GM12873 (cell line): Measurements from ENCODE around the gene TUBA4A.

Source experiments
- TF ChIP-seq, protein P1 (sequence below): IDR thresholded peaks from 2 replicates; pipeline ENCODE4 v1.5.1; 2012; ENCODE audit warnings: low read depth, mild to moderate bottlenecking, moderate library complexity, low read length, control low read depth; ENCODE audit not compliant: insufficient read depth; ENCODE audit errors: missing control alignments

The TUBA4A gene

GRCh38 chr2:219272995-219273394 is 19.3 kb upstream of the TUBA4A start:
- TF ChIP-seq, protein P1, sequence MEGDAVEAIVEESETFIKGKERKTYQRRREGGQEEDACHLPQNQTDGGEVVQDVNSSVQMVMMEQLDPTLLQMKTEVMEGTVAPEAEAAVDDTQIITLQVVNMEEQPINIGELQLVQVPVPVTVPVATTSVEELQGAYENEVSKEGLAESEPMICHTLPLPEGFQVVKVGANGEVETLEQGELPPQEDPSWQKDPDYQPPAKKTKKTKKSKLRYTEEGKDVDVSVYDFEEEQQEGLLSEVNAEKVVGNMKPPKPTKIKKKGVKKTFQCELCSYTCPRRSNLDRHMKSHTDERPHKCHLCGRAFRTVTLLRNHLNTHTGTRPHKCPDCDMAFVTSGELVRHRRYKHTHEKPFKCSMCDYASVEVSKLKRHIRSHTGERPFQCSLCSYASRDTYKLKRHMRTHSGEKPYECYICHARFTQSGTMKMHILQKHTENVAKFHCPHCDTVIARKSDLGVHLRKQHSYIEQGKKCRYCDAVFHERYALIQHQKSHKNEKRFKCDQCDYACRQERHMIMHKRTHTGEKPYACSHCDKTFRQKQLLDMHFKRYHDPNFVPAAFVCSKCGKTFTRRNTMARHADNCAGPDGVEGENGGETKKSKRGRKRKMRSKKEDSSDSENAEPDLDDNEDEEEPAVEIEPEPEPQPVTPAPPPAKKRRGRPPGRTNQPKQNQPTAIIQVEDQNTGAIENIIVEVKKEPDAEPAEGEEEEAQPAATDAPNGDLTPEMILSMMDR, result no peak

DNA sequence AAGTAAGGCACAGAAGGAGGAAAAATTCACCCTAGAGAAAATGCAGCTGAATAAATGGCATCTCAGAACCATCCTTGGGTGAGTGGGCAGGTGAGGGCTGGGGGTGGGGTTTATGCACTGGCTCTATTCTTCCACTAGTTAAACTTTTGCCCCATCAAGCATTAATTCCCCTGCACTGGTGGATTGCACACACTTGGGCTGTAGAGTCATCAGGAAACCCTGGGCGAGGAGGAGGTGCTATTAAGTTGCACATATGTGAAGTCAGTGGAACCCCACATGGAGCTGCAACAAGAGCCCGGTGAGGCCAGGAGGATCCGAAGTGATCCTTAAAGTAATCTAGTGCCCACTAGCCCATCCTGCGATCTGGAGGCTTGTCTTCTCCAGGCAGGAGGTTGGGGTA is 18.6 kb upstream of the TUBA4A start:
- TF ChIP-seq, protein P1, result no peak

GRCh38 chr2:219271021-219271420 is 17.3 kb upstream of the TUBA4A start:
- TF ChIP-seq, protein P1, result no peak

DNA sequence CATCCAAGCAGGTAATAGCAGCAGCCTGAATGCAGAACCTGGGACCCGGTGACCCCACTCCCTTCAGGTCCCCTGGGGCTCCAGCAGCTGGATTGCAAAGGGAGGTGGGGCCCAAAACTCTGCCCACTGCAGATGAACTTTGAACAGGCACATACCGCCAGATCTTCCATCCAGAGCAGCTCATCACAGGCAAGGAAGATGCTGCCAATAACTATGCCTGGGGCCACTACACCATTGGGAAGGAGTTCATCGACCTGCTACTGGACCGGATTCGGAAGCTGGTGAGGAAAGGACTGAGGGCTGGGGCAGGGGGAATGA is 16.3 kb upstream of the TUBA4A start:
- TF ChIP-seq, protein P1, result no peak

DNA sequence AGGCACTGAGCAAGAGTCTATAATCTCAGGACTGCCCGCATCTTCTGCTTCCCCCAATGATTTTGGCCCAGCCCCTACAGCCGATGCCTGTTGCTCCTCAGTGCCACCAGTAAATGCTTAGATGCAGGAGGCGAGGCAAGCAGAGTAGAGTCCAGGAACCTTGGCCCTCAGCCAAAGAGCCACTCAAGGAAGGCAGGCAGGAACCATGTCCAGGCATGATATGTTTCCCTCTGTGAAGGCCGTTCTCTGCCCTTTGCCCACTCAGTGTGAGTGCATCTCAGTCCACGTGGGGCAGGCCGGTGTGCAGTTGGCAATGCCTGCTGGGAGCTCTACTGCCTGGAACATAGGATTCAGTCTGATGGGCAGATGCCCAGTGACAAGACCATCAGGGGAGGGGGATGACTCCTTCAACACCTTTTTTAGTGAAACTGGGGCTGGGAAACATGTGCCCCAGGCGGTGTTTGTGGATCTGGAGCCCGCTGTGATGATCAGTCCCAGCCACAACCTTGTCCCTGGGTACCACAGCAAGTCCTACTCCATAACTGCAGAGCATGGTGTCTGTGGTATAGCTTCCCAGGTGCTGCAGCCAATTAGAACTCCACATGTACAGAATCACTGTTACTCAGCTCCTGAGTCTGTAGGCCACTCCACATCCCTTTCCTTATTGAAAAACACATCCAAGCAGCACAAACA is 15.8 kb upstream of the TUBA4A start:
- TF ChIP-seq, protein P1, result no peak

DNA sequence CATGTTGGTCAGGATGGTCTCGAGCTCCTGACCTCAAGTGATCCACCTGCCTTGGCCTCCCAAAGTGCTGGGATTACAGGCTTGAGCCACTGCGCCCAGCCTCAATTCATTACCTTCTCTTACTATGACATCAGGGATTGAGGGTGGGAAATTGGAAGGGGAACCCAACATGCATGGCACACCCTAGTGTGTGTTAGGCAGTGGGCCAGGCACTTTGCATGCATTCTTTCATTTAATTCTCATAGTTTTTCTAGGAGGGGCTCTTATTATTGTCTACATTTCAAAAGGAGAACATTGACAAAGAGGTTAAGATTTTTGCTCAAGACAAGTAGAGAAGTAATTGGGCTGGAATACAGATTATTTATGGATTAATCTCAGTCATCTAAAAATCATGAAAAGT is 14.6 kb upstream of the TUBA4A start:
- TF ChIP-seq, protein P1, result no peak

DNA sequence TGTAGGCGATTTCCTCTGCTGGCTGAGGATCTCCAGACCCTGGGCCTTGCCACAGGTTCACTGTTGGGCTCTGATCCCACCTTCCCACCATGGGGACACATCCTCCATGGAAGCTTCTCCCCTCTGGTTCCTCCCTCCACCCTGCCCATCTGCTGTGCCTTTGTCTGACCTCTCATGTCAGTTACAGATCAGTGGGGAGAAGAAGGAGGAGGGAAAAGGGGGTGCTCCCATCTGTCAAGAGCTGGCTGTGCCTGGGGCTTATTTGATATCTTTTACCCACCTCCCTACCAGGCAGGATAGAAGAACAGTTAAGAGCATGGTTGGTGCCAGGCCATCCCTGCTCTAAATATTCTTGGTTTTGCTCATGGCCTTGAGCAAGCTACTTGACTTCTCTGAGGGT is 13.2 kb upstream of the TUBA4A start:
- TF ChIP-seq, protein P1, result no peak
